GM12872 (cell line): ENCODE measurements around the gene TERB1.

Experiments used
- TF ChIP-seq, protein P1 (sequence below): IDR thresholded peaks from 3 replicates; pipeline ENCODE4 v1.5.1; 2011; ENCODE audit warnings: low read depth, mild to moderate bottlenecking, low read length, moderate library complexity; ENCODE audit not compliant: insufficient read depth

Gene TERB1

DNA sequence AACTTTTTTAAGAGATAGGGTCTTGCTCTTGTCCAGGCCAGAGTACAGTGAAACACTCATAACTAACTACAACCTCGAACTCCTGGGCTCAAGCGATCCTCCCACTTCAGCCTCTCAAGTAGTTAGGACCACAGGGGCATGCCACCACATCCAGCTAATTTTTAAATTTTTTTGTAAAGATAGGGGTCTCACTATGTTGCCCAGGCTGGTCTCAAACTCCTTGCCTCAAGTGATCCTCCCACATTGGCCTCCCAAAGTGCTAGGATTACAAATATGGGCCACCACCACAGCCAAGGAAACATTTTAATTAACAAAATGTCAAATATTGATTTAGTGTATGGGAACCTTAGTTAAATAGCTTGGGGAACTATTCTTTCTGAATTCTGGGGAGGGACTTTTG, 47.2 kb downstream of the TERB1 start:
- TF ChIP-seq, protein P1, sequence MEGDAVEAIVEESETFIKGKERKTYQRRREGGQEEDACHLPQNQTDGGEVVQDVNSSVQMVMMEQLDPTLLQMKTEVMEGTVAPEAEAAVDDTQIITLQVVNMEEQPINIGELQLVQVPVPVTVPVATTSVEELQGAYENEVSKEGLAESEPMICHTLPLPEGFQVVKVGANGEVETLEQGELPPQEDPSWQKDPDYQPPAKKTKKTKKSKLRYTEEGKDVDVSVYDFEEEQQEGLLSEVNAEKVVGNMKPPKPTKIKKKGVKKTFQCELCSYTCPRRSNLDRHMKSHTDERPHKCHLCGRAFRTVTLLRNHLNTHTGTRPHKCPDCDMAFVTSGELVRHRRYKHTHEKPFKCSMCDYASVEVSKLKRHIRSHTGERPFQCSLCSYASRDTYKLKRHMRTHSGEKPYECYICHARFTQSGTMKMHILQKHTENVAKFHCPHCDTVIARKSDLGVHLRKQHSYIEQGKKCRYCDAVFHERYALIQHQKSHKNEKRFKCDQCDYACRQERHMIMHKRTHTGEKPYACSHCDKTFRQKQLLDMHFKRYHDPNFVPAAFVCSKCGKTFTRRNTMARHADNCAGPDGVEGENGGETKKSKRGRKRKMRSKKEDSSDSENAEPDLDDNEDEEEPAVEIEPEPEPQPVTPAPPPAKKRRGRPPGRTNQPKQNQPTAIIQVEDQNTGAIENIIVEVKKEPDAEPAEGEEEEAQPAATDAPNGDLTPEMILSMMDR: no peak

DNA sequence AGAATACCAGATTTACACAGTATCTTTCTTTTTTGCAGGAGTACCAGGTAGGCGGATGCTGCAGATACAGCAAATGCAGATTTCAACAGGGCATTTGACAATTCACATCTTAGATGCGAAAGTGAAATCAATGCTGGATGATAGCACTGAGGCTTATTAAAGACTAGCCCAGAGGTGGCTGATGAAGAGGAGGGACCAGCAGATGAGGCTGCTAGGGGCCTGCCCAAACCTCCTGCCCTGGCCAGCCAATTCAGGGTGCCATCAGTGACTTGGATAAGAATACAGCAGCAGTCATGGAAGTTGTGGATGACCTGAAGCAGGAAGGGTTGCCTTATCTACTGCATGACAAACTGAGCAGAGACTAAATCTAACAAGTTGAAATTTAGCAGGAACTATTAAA, 48.4 kb downstream of the TERB1 start:
- TF ChIP-seq, protein P1: no peak

DNA sequence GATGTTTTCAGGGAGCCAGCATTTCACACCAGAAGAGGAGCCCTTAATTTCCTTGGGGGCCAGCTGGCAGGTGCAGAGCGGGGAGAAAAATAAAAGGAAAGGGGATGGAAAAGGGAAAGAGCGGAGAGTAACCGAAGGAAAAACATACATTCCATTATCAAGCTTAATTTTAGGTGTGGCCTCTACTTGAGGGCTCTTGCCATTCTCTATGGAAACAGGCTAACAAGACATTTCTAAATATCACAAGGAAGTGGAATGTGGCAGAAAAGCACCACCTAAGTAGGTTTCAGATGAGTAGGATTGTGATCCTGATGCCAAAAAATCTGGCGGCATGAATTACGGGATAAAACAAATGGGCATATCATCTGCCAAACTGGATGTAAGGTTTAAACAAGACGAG, 49.0 kb downstream of the TERB1 start:
- TF ChIP-seq, protein P1: no peak

DNA sequence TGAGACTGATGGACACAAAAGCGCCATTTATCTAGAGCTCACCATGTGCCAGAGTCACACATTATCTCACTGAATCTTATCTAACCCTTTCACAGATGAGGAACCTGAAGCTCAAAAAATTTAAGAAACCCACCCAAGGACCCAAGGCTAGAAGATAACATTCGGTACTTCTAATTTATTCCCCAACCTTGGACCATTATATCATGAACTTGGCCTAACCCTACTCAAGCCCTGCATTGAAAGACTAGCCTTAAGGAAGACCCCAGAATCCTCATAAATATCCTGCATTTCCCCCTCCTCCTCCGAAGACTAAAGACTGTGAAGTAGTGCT, 49.4 kb downstream of the TERB1 start:
- TF ChIP-seq, protein P1: no peak

DNA sequence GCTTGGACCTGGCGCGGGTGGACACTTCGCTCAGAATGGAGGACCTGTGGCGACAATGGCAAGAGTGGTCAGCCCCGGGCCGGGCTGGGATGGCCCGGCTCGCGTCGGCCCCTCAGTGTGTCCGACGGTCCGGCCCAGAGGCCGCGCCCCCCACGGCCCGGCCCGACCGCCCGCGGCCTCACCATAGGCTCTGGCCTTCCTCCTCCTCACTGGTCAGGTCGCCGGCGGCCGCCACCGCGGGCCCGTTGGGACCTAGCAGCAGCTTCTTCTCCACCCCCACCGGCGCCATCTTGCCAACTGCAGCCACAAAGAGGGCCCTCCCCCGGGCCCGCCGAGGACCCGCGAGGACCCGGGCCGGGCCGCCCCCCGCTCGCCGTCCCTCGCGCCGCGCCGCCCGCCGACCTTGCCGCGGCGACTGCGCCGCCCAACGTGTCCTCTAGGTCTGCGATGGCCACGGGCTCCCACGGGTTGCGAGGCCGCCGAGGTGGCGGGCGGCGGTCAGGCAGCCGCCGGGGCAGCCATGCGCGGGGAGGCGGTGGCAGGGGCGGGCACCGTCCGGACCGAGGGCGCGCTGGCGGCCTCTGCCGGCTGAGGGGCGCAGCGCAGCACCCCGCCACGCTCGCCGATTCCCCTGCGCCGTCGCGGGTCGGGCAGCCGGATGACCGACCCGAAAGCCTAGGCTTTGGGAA, 49.9 kb downstream of the TERB1 start, which contains the start of gene DYNC1LI2:
TSS of gene DYNC1LI2 (minus strand) at position 307 of the 689 bp plus-strand sequence. CDS start at position 289, 18 bp downstream.
- TF ChIP-seq, protein P1: peak; percentile 78

DNA sequence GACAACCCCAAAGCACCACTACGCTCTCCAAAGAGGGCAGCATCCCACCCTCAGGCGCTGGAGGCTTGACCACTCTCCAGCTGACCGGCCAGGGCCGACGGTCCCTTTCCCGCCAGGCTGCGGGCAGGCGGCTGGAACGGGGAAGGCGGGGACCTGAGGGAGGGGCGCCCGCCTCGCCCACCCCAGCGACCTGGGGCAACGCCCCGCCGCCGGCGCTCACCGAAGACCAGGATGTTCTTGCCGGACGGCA, 50.4 kb downstream of the TERB1 start:
- TF ChIP-seq, protein P1: no peak

DNA sequence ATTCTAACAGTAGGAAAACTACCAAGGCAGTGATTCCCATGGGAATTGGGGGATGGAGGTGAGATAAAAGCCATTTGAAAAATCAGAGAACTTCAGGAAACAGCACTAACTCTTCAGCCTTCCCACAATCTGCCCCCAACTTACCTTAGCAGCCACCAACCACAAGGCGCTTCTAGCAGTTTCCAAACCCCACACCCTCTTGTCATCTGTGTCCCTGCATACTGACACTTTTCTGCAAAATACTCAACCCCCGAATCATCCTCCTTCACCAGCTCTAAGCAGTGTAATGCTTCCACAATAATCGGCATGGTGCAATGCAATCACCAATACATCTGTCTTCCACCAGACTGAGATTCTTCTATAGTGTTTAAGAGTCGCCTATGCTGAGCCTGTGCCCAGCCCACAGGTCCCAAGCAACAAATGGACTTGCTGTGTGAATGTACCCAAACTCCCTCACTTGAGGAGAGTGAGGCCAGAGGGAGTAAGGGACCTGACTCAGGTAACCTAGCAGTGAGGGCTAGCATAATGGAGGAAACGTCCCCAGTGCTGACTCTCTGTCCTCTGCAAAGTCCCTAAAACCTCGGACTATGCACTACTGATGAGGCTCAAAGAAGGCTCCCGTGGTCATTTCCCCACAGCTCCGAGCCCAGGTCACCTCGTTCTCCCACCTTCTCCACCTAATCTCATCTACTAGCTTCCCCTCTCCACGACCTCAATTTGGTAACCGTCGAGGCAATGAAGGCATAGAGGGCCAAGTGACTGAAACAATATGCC, 50.9 kb downstream of the TERB1 start:
- TF ChIP-seq, protein P1: no peak
